ENCODE results near the gene TMED7. TPM values are rescaled to one million over a fixed set of nuclear protein-coding genes. Genes with fewer than 3 reads are reported as not detected.

The TMED7 gene
- total RNA-seq, 1 experiment from 2014 or later, result 86.5 TPM

DNA sequence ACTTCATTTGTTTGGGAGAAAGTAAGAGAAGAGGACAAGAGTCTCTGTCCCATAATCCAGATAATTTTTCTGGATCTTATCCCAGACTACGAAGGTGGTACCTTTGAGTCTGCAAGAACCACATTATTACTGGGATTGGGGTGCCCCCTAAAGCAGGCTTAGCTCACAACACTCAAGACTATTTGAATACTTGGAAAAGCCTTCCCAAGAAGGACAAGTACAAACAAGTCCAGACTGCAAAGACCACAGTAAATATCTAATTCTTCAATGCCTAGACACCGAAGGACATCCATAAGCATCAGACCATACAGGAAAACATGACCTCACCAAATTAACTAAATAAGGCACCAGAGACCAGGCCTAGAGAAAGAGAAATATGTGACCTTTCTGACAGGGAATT lies 40.2 kb upstream of the TMED7 start:
- no peak overlapping the region for H3K4me3 Mint-ChIP-seq
- H3K4me1 Mint-ChIP-seq, result peaks cover 5% of the 10 kb centered on the region; the same call in 1 of the 2 replicates
- H3K27ac Mint-ChIP-seq, result no peak overlapping the region
- POLR2A ChIA-PET, result no interaction called here
- H3K9me3 Mint-ChIP-seq, result peaks cover 43% of the 10 kb centered on the region
- no peaks in the 10 kb centered on the region; the same call in 1 of the 2 replicates for H3K27me3 Mint-ChIP-seq (ENCODE audit: low read depth)
- TF ChIP-seq HMGA2 (CRISPR knock-in tag; IDR thresholded peaks at IDR 0.05), result no peak
- no peak for TF ChIP-seq ZNF416 (CRISPR knock-in tag; IDR thresholded peaks at IDR 0.05)
- TF ChIP-seq ATF1 (CRISPR knock-in tag; IDR thresholded peaks at IDR 0.05), result no peak
- TF ChIP-seq GABPB1 (CRISPR knock-in tag; IDR thresholded peaks at IDR 0.05), result no peak
- TF ChIP-seq, protein P1, sequence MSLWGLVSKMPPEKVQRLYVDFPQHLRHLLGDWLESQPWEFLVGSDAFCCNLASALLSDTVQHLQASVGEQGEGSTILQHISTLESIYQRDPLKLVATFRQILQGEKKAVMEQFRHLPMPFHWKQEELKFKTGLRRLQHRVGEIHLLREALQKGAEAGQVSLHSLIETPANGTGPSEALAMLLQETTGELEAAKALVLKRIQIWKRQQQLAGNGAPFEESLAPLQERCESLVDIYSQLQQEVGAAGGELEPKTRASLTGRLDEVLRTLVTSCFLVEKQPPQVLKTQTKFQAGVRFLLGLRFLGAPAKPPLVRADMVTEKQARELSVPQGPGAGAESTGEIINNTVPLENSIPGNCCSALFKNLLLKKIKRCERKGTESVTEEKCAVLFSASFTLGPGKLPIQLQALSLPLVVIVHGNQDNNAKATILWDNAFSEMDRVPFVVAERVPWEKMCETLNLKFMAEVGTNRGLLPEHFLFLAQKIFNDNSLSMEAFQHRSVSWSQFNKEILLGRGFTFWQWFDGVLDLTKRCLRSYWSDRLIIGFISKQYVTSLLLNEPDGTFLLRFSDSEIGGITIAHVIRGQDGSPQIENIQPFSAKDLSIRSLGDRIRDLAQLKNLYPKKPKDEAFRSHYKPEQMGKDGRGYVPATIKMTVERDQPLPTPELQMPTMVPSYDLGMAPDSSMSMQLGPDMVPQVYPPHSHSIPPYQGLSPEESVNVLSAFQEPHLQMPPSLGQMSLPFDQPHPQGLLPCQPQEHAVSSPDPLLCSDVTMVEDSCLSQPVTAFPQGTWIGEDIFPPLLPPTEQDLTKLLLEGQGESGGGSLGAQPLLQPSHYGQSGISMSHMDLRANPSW (CRISPR knock-in tag; conservative IDR thresholded peaks at IDR 0.05; ENCODE audit: low read depth), result no peak
- TF ChIP-seq, protein P2, sequence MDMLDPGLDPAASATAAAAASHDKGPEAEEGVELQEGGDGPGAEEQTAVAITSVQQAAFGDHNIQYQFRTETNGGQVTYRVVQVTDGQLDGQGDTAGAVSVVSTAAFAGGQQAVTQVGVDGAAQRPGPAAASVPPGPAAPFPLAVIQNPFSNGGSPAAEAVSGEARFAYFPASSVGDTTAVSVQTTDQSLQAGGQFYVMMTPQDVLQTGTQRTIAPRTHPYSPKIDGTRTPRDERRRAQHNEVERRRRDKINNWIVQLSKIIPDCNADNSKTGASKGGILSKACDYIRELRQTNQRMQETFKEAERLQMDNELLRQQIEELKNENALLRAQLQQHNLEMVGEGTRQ (CRISPR knock-in tag; IDR thresholded peaks at IDR 0.05), result no peak
- no peak for TF ChIP-seq NR1H2 (CRISPR knock-in tag; IDR thresholded peaks at IDR 0.05)
- ATAC-seq (no peak; the same call in 1 of the 2 replicates), DNase-seq (ENCODE audit: low spot score) (no peak)
- H3K36me3 Mint-ChIP-seq, result peaks cover 23% of the 10 kb centered on the region
- CTCF ChIA-PET, result interaction anchor here (1.2 kb wide), 1 partner anchor 27 kb away, joined by 4 read pairs; no protein-coding TSS in a partner anchor

DNA sequence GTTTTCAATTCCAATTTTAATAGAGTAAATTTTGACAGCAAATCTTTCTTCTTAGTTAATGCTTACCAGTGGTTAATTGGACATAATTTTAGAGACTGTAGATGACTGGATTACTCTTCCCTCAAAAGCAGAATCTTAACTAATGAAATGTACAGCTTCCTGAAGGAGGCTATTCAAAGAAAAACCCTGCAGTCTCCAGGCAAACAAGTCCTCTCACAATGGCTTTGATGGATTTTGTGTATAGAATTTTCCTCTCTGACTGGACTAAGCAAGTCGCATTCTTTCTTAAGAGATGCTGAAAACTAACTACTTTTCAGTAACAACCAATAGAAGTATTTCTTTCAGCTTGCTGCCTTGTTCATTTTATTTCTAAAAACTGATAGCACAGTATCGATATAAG lies 35.7 kb upstream of the TMED7 start:
- ATAC-seq (no peak), DNase-seq (ENCODE audit: low spot score) (no peak)
- peaks cover 13% of the 10 kb centered on the region for H3K9me3 Mint-ChIP-seq
- no peak overlapping the region for H3K4me3 Mint-ChIP-seq
- H3K36me3 Mint-ChIP-seq, result peaks cover 6% of the 10 kb centered on the region
- CTCF ChIA-PET, result interaction anchor here (0.9 to 1.3 kb wide), 2 partner anchors 107 to 111 kb away, joined by 3 read pairs; no protein-coding TSS in a partner anchor
- H3K27me3 Mint-ChIP-seq (ENCODE audit: low read depth), result no peaks in the 10 kb centered on the region
- TF ChIP-seq, protein P3, sequence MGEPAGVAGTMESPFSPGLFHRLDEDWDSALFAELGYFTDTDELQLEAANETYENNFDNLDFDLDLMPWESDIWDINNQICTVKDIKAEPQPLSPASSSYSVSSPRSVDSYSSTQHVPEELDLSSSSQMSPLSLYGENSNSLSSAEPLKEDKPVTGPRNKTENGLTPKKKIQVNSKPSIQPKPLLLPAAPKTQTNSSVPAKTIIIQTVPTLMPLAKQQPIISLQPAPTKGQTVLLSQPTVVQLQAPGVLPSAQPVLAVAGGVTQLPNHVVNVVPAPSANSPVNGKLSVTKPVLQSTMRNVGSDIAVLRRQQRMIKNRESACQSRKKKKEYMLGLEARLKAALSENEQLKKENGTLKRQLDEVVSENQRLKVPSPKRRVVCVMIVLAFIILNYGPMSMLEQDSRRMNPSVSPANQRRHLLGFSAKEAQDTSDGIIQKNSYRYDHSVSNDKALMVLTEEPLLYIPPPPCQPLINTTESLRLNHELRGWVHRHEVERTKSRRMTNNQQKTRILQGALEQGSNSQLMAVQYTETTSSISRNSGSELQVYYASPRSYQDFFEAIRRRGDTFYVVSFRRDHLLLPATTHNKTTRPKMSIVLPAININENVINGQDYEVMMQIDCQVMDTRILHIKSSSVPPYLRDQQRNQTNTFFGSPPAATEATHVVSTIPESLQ (CRISPR knock-in tag; IDR thresholded peaks at IDR 0.05), result no peak
- no peak for TF ChIP-seq FOXP1 (CRISPR knock-in tag; IDR thresholded peaks at IDR 0.05; ENCODE audit: borderline replicate concordance)
- no peak for TF ChIP-seq TP53 (CRISPR knock-in tag; IDR thresholded peaks at IDR 0.05)
- POLR2A ChIA-PET, result no interaction called here
- H3K27ac Mint-ChIP-seq, result no peak overlapping the region
- H3K4me1 Mint-ChIP-seq, result peaks cover 16% of the 10 kb centered on the region

DNA sequence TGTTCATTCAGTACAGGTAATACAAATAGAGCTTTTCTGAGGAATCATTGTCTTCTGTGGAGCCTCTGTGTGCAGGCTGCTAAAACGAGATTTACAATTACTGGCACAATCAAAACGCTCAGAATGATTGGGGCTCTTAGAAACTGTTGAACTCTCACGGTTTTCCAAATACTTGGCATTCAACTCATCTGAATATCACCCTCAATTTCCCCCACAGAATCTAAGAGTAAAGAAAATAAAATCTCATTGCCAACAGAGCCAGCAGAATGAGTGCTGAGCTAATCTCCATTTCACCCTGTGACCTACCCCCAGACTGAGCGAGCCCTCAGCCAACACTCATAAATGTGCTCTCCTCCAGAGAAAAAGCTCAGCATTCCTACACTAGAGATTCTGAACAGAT lies 35.3 kb upstream of the TMED7 start:
- TF ChIP-seq, protein P4, sequence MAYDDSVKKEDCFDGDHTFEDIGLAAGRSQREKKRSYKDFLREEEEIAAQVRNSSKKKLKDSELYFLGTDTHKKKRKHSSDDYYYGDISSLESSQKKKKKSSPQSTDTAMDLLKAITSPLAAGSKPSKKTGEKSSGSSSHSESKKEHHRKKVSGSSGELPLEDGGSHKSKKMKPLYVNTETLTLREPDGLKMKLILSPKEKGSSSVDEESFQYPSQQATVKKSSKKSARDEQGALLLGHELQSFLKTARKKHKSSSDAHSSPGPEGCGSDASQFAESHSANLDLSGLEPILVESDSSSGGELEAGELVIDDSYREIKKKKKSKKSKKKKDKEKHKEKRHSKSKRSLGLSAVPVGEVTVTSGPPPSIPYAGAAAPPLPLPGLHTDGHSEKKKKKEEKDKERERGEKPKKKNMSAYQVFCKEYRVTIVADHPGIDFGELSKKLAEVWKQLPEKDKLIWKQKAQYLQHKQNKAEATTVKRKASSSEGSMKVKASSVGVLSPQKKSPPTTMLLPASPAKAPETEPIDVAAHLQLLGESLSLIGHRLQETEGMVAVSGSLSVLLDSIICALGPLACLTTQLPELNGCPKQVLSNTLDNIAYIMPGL (CRISPR knock-in tag; IDR thresholded peaks at IDR 0.05), result no peak
- TF ChIP-seq NFATC4 (CRISPR knock-in tag; IDR thresholded peaks at IDR 0.05), result no peak
- TF ChIP-seq KAT7 (CRISPR knock-in tag; IDR thresholded peaks at IDR 0.05; ENCODE audit: borderline replicate concordance), result no peak
- no peak for TF ChIP-seq NR1H2 (CRISPR knock-in tag; IDR thresholded peaks at IDR 0.05)
- TF ChIP-seq, protein P5, sequence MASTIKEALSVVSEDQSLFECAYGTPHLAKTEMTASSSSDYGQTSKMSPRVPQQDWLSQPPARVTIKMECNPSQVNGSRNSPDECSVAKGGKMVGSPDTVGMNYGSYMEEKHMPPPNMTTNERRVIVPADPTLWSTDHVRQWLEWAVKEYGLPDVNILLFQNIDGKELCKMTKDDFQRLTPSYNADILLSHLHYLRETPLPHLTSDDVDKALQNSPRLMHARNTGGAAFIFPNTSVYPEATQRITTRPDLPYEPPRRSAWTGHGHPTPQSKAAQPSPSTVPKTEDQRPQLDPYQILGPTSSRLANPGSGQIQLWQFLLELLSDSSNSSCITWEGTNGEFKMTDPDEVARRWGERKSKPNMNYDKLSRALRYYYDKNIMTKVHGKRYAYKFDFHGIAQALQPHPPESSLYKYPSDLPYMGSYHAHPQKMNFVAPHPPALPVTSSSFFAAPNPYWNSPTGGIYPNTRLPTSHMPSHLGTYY (CRISPR knock-in tag; IDR thresholded peaks at IDR 0.05), result no peak
- no peak for TF ChIP-seq FOXJ3 (CRISPR knock-in tag; IDR thresholded peaks at IDR 0.05; ENCODE audit: borderline replicate concordance)
- no peak for TF ChIP-seq ZNF423 (CRISPR knock-in tag; IDR thresholded peaks at IDR 0.05)
- no peak for TF ChIP-seq SOX15 (CRISPR knock-in tag; IDR thresholded peaks at IDR 0.05)
- POLR2A ChIA-PET, result no interaction called here
- H3K4me1 Mint-ChIP-seq, result peaks cover 16% of the 10 kb centered on the region
- H3K4me3 Mint-ChIP-seq, result no peak overlapping the region
- ATAC-seq (0 out of 2 replicates have a peak, but pooled peaks have one; percentile 26), DNase-seq (ENCODE audit: low spot score) (no peak)
- no peak overlapping the region for H3K27ac Mint-ChIP-seq
- peaks cover 1% of the 10 kb centered on the region for H3K36me3 Mint-ChIP-seq
- peaks cover 8% of the 10 kb centered on the region for H3K9me3 Mint-ChIP-seq
- H3K27me3 Mint-ChIP-seq (ENCODE audit: low read depth), result no peaks in the 10 kb centered on the region
- CTCF ChIA-PET, result interaction anchor here (0.9 to 1.3 kb wide), 2 partner anchors 108 to 112 kb away, joined by 3 read pairs; no protein-coding TSS in a partner anchor
